ENCODE data around the gene TMEM184A. TPM values are rescaled to one million over a fixed set of nuclear protein-coding genes. Genes with fewer than 3 reads are reported as not detected.

Gene TMEM184A
- total and polyA plus RNA-seq, 8 donors: 3.8 to 99.4 (median 17.2) TPM

- Histone ChIP-seq H3K4me1 (no peaks in the 10 kb centered on the region), H3K9me3 (no peaks in the 10 kb centered on the region), H3K27me3 (peaks cover 0 to 95% (median 24%) of the 10 kb centered on the region in 3 donors), H3K36me3 (no peaks in the 10 kb centered on the region), H3K4me3 (no peak overlapping the region), H3K27ac (no peak overlapping the region)
- intact Hi-C loops (cut with DNase I; ENCODE audit: low total_unique reads): no loop called here
- WGBS, 5 donors: 60 to 79% (median 72%) methylated on average over 7 of the region's 7 CpGs
- TF ChIP-seq EP300 (IDR thresholded peaks at IDR 0.05): no peak
- no peak for TF ChIP-seq POLR2A (IDR thresholded peaks at IDR 0.05)
- TF ChIP-seq CTCF (IDR thresholded peaks at IDR 0.05): no peak
- no peak for TF ChIP-seq POLR2AphosphoS5 (IDR thresholded peaks at IDR 0.05)
- no peak for DNase-seq
Measured at GRCh38 chr7:1598286-1598685, 42.3 kb upstream of the TMEM184A start.

- no peaks in the 10 kb centered on the region for H3K4me1 ChIP-seq
- H3K9me3 ChIP-seq: no peaks in the 10 kb centered on the region
- DNase-seq: no peak
- WGBS, 5 donors: 86 to 92% (median 87%) methylated on average over 11 of the region's 11 CpGs
- no peak overlapping the region for H3K4me3 ChIP-seq
- TF ChIP-seq EP300 (IDR thresholded peaks at IDR 0.05) (no peak), POLR2AphosphoS5 (IDR thresholded peaks at IDR 0.05) (no peak), CTCF (IDR thresholded peaks at IDR 0.05) (no peak), POLR2A (IDR thresholded peaks at IDR 0.05) (no peak)
- H3K27me3 ChIP-seq: peaks cover 0 to 95% (median 27%) of the 10 kb centered on the region in 3 donors
- no peaks in the 10 kb centered on the region for H3K36me3 ChIP-seq
- intact Hi-C loops (cut with DNase I; ENCODE audit: low total_unique reads): no loop called here
- no peak overlapping the region for H3K27ac ChIP-seq
Measured at GRCh38 chr7:1597791-1598190, 41.8 kb upstream of the TMEM184A start.

GRCh38 chr7:1597066-1597760 lies 41.2 kb upstream of the TMEM184A start:
- Histone ChIP-seq H3K27me3 (peaks cover 0 to 95% (median 33%) of the 10 kb centered on the region in 3 donors), H3K4me3 (no peak overlapping the region), H3K9me3 (no peaks in the 10 kb centered on the region), H3K4me1 (peaks cover 0 to 1% (median 0%) of the 10 kb centered on the region in 4 donors), H3K36me3 (no peaks in the 10 kb centered on the region), H3K27ac (no peak overlapping the region)
- 79 to 85% (median 84%) methylated on average over 16 of the region's 16 CpGs for WGBS, 5 donors
- no peak for TF ChIP-seq CTCF (IDR thresholded peaks at IDR 0.05)
- TF ChIP-seq EP300 (IDR thresholded peaks at IDR 0.05): no peak
- TF ChIP-seq POLR2AphosphoS5 (IDR thresholded peaks at IDR 0.05): no peak
- no peak for TF ChIP-seq POLR2A (IDR thresholded peaks at IDR 0.05)
- DNase-seq: no peak
- intact Hi-C loops (cut with DNase I; ENCODE audit: low total_unique reads): no loop called here

- no peak overlapping the region for H3K27ac ChIP-seq
- TF ChIP-seq EP300 (IDR thresholded peaks at IDR 0.05) (no peak), POLR2AphosphoS5 (IDR thresholded peaks at IDR 0.05) (no peak), POLR2A (IDR thresholded peaks at IDR 0.05) (no peak), CTCF (IDR thresholded peaks at IDR 0.05) (no peak)
- no peaks in the 10 kb centered on the region for H3K9me3 ChIP-seq
- intact Hi-C loops (cut with DNase I; ENCODE audit: low total_unique reads): no loop called here
- DNase-seq: no peak
- no peaks in the 10 kb centered on the region for H3K36me3 ChIP-seq
- H3K27me3 ChIP-seq: peaks cover 0 to 95% (median 41%) of the 10 kb centered on the region in 3 donors
- H3K4me1 ChIP-seq: peaks cover 0 to 6% (median 0%) of the 10 kb centered on the region in 4 donors
- 73 to 75% (median 73%) methylated on average over 39 of the region's 39 CpGs for WGBS, 5 donors
- H3K4me3 ChIP-seq: no peak overlapping the region
Measured at GRCh38 chr7:1596181-1597043, 40.4 kb upstream of the TMEM184A start.
